SK-N-SH (cell line): ENCODE data around the gene SGPL1. TPM values are rescaled to one million over a fixed set of nuclear protein-coding genes. Genes with fewer than 3 reads are reported as not detected.

Source experiments
- CTCF ChIA-PET: fragments of 300-600, 350-600 bp; formaldehyde crosslinking; extraction: SDS; loops from one replicate; lab custom pipeline; 2021; lab: Yijun Ruan, JAX
- POLR2A ChIA-PET: fragments of 350-600 bp; sonication (Branson Sonifier 250); formaldehyde crosslinking; extraction: SDS; loops from one replicate; lab custom pipeline; 2020; ENCODE audit warnings: antibody characterized with exemption, inconsistent platforms; lab: Yijun Ruan, JAX
- DNase-seq: peaks from one replicate; pipeline ENCODE4 v3.0.0; 2012
- H2AFZ ChIP-seq: fragments of 200-600 bp; sonication (generic); 2 replicates; pipeline ENCODE4 v1.8.1; 2016; ENCODE audit warnings: antibody characterized with exemption, mild to moderate bottlenecking, low read depth
- H3F3A ChIP-seq: fragments of 200-600 bp; sonication (generic); replicated peaks from 2 replicates; pipeline ENCODE3; 2016; ENCODE audit warnings: antibody characterized with exemption, mild to moderate bottlenecking; ENCODE audit not compliant: insufficient read depth
- H3K27ac ChIP-seq, 2 experiments: fragments of 200-500 bp in 1 of 2; fragments of 200-600 bp in 1 of 2; sonication (Bioruptor generic) in 1 of 2; sonication (generic), shearing (Covaris generic) in 1 of 2; 2 replicates each; pipeline versions ENCODE4 v1.5.1 to v1.6.1; 2014 to 2016; ENCODE audit warnings: low read depth in 2 of 2, inconsistent platforms in 1 of 2, low read length in 1 of 2, mild to moderate bottlenecking in 1 of 2, mixed read lengths in 1 of 2
- H3K27me3 ChIP-seq: fragments of 200-600 bp; sonication (generic), shearing (Covaris generic); 2 replicates; pipeline ENCODE4 v1.6.1; 2016; ENCODE audit warnings: mixed run types; ENCODE audit not compliant: insufficient read depth
- H3K36me3 ChIP-seq, 2 experiments: fragments of 200-500 bp in 1 of 2; fragments of 200-600 bp in 1 of 2; sonication (Bioruptor generic) in 1 of 2; sonication (generic) in 1 of 2; replicated peaks in 1 of 2; 2 replicates each; pipeline versions ENCODE3 to v1.5.1; 2014 to 2016; ENCODE audit warnings: low read length in 1 of 2, mild to moderate bottlenecking in 1 of 2; ENCODE audit not compliant: insufficient read depth in 2 of 2, control insufficient read depth in 1 of 2
- H3K4me1 ChIP-seq, 2 experiments: fragments of 200-500 bp in 1 of 2; fragments of 200-600 bp in 1 of 2; sonication (Bioruptor generic) in 1 of 2; sonication (generic), shearing (Covaris generic) in 1 of 2; 2 replicates each; pipeline versions ENCODE4 v1.5.1 to v1.6.1; 2014 to 2016; ENCODE audit warnings: low read depth in 1 of 2, low read length in 1 of 2, mixed run types in 1 of 2; ENCODE audit not compliant: insufficient read depth in 2 of 2, control insufficient read depth in 1 of 2
- H3K4me2 ChIP-seq: fragments of 200-600 bp; sonication (generic), shearing (Covaris generic); 2 replicates; pipeline ENCODE4 v1.6.1; 2017; ENCODE audit warnings: mixed run types
- H3K4me3 ChIP-seq, 2 experiments: fragments of 200-500 bp in 1 of 2; fragments of 200-600 bp in 1 of 2; sonication (Bioruptor generic) in 1 of 2; sonication (generic), shearing (Covaris generic) in 1 of 2; 2 replicates each; pipeline versions ENCODE4 v1.5.1 to v1.8.1; 2014 to 2016; ENCODE audit warnings: low read depth in 2 of 2, inconsistent platforms in 1 of 2, low read length in 1 of 2, mild to moderate bottlenecking in 1 of 2, mixed read lengths in 1 of 2, moderate library complexity in 1 of 2
- H3K79me2 ChIP-seq: fragments of 200-600 bp; sonication (generic); 2 replicates; pipeline ENCODE4 v1.8.1; 2017; ENCODE audit warnings: mild to moderate bottlenecking; ENCODE audit not compliant: insufficient read depth
- H3K9ac ChIP-seq: fragments of 200-600 bp; sonication (generic); 2 replicates; pipeline ENCODE4 v1.6.1; 2017; ENCODE audit warnings: mixed run types
- H3K9me2 ChIP-seq: fragments of 200-600 bp; sonication (generic); 2 replicates; pipeline ENCODE4 v1.6.1; 2017; ENCODE audit warnings: mixed run types
- H3K9me3 ChIP-seq: fragments of 200-600 bp; sonication (generic); 2 replicates; pipeline ENCODE4 v1.6.1; 2017; ENCODE audit warnings: mixed run types, mild to moderate bottlenecking, moderate library complexity
- H4K20me1 ChIP-seq: fragments of 200-600 bp; sonication (generic); 2 replicates; pipeline ENCODE4 v1.6.1; 2017; ENCODE audit warnings: mild to moderate bottlenecking, mixed run types; ENCODE audit not compliant: insufficient read depth
- EP300 ChIP-seq, 2 experiments: IDR thresholded peaks; 2 replicates each; pipeline versions ENCODE4 v1.4.0 to v1.6.1; 2012; ENCODE audit warnings: borderline replicate concordance in 1 of 2, low read depth in 1 of 2, low read length in 1 of 2
- EZH2phosphoT487 ChIP-seq: fragments of 200-600 bp; sonication (generic); IDR thresholded peaks from 2 replicates; pipeline ENCODE4 v1.6.1; 2017; ENCODE audit warnings: low read depth, mixed run types, mild to moderate bottlenecking, antibody characterized with exemption, moderate library complexity, borderline replicate concordance
- FOSL2 ChIP-seq: IDR thresholded peaks from 2 replicates; pipeline ENCODE4 v1.4.0; 2012; ENCODE audit warnings: low read depth, mild to moderate bottlenecking, moderate library complexity, borderline replicate concordance
- FOXJ3 ChIP-seq: sonication (generic); formaldehyde crosslinking; IDR thresholded peaks from 2 replicates; pipeline ENCODE4 v1.5.1; 2020; ENCODE audit warnings: mild to moderate bottlenecking, missing genetic modification reagents
- GABPA ChIP-seq: IDR thresholded peaks from 2 replicates; pipeline ENCODE4 v1.4.0; 2012; ENCODE audit warnings: low read depth, mild to moderate bottlenecking
- JUND ChIP-seq: IDR thresholded peaks from 2 replicates; pipeline ENCODE4 v1.4.0; 2012
- MEF2A ChIP-seq: IDR thresholded peaks from 2 replicates; pipeline ENCODE4 v1.4.0; 2012; ENCODE audit warnings: low read depth, borderline replicate concordance
- MXI1 ChIP-seq: IDR thresholded peaks from 2 replicates; pipeline ENCODE4 v1.6.1; 2012; ENCODE audit warnings: mild to moderate bottlenecking, low read depth, low read length, improper control_type of control experiment
- NFIC ChIP-seq: IDR thresholded peaks from 2 replicates; pipeline ENCODE4 v1.4.0; 2012; ENCODE audit warnings: borderline replicate concordance
- POLR2AphosphoS5 ChIP-seq: IDR thresholded peaks from 2 replicates; pipeline ENCODE4 v1.6.1; 2012; ENCODE audit warnings: low read depth, low read length
- RFX5 ChIP-seq: IDR thresholded peaks from 2 replicates; pipeline ENCODE4 v1.6.1; 2012; ENCODE audit warnings: mild to moderate bottlenecking, improper control_type of control experiment, low read length
- TAF1 ChIP-seq: IDR thresholded peaks from 2 replicates; pipeline ENCODE4 v1.6.1; 2012; ENCODE audit warnings: low read depth, mild to moderate bottlenecking, low read length, moderate library complexity, borderline replicate concordance
- WGBS: methylation state at CpG from one replicate; pipeline ENCODE4 v1.1.6; 2017; ENCODE audit warnings: low lambda C conversion rate; 5-methylcytosine and 5-hydroxymethylcytosine counted together
- polyA plus RNA-seq, 3 experiments: library from polyadenylated mRNA; depleted of rRNA; stranded (reverse); fragments of >200 nt; gene quantifications; 2 replicates each; pipeline ENCODE4 v1.2.3, GENCODE V29; 2012
- TF ChIP-seq, protein P1 (sequence below): fragments of 150-350 bp; IDR thresholded peaks from 2 replicates; pipeline ENCODE4 v1.6.1; 2017; ENCODE audit warnings: antibody characterized with exemption, low read length, low read depth, borderline replicate concordance
- TF ChIP-seq, protein P2 (sequence below): IDR thresholded peaks from 2 replicates; pipeline ENCODE4 v1.4.0; 2012; ENCODE audit warnings: low read depth
- TF ChIP-seq, protein P3 (sequence below): fragments of 150-350 bp; IDR thresholded peaks from 2 replicates; pipeline ENCODE4 v1.6.1; 2016; ENCODE audit warnings: mild to moderate bottlenecking, low read depth, low read length
- TF ChIP-seq, protein P4 (sequence below): IDR thresholded peaks from 2 replicates; pipeline ENCODE4 v1.4.0; 2012; ENCODE audit warnings: low read depth, borderline replicate concordance
- TF ChIP-seq, protein P5 (sequence below): IDR thresholded peaks from 2 replicates; pipeline ENCODE4; 2012

Gene SGPL1
- polyA plus RNA-seq, 1 of the 3 experiments (the other 2 are of a cell fraction) = 11.8 TPM

DNA sequence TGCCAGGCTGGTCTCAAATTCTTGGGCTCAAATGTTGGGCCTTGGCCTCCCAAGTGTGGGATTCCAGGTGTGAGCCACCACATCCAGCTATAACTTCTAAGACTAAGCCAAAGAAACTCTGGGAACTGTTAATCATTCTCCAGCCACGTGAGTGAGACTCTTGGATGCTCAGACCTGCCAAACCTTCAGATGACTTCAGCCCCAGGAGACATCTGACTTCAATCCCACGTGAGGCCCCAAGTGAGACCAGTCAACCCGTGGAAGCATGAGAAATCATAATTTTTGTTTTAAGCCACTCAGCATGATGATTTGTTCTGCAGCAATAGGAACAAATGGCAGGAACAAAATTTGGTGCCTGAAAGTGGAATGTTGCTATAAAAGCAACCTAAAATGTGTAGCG lies 76.9 kb downstream of the SGPL1 start:
- TF ChIP-seq, protein P1, sequence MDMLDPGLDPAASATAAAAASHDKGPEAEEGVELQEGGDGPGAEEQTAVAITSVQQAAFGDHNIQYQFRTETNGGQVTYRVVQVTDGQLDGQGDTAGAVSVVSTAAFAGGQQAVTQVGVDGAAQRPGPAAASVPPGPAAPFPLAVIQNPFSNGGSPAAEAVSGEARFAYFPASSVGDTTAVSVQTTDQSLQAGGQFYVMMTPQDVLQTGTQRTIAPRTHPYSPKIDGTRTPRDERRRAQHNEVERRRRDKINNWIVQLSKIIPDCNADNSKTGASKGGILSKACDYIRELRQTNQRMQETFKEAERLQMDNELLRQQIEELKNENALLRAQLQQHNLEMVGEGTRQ = no peak
- TF ChIP-seq, protein P2, sequence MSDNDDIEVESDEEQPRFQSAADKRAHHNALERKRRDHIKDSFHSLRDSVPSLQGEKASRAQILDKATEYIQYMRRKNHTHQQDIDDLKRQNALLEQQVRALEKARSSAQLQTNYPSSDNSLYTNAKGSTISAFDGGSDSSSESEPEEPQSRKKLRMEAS = no peak
- no peak for TF ChIP-seq RFX5
- no peak for TF ChIP-seq NFIC
- TF ChIP-seq, protein P3, sequence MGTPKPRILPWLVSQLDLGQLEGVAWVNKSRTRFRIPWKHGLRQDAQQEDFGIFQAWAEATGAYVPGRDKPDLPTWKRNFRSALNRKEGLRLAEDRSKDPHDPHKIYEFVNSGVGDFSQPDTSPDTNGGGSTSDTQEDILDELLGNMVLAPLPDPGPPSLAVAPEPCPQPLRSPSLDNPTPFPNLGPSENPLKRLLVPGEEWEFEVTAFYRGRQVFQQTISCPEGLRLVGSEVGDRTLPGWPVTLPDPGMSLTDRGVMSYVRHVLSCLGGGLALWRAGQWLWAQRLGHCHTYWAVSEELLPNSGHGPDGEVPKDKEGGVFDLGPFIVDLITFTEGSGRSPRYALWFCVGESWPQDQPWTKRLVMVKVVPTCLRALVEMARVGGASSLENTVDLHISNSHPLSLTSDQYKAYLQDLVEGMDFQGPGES = no peak
- TF ChIP-seq GABPA = no peak
- no peak for TF ChIP-seq FOSL2
- no peak for TF ChIP-seq JUND
- TF ChIP-seq, protein P4, sequence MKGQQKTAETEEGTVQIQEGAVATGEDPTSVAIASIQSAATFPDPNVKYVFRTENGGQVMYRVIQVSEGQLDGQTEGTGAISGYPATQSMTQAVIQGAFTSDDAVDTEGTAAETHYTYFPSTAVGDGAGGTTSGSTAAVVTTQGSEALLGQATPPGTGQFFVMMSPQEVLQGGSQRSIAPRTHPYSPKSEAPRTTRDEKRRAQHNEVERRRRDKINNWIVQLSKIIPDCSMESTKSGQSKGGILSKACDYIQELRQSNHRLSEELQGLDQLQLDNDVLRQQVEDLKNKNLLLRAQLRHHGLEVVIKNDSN = no peak
- TF ChIP-seq FOXJ3 = no peak
- no peak for TF ChIP-seq EZH2phosphoT487
- TF ChIP-seq MXI1 = no peak
- TF ChIP-seq TAF1 = no peak
- no peak for TF ChIP-seq EP300 (IDR thresholded peaks at IDR 0.05; ENCODE audit: borderline replicate concordance in 1 of 2, low read depth in 1 of 2, low read length in 1 of 2)
- no peak for TF ChIP-seq POLR2AphosphoS5
- TF ChIP-seq, protein P5, sequence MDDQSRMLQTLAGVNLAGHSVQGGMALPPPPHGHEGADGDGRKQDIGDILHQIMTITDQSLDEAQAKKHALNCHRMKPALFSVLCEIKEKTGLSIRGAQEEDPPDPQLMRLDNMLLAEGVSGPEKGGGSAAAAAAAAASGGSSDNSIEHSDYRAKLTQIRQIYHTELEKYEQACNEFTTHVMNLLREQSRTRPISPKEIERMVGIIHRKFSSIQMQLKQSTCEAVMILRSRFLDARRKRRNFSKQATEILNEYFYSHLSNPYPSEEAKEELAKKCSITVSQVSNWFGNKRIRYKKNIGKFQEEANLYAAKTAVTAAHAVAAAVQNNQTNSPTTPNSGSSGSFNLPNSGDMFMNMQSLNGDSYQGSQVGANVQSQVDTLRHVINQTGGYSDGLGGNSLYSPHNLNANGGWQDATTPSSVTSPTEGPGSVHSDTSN = no peak
- TF ChIP-seq MEF2A = no peak
- CTCF ChIA-PET = interaction anchor here (1.2 kb wide), 1 partner anchor 10 kb away, joined by 4 read pairs; no protein-coding TSS in a partner anchor
- Histone ChIP-seq H3K4me3 (no peak overlapping the region), H3K36me3 (no peaks in the 10 kb centered on the region), H3K9ac (no peak overlapping the region), H3K4me2 (no peak overlapping the region), H4K20me1 (no peaks in the 10 kb centered on the region), H2AFZ (no peak overlapping the region), H3F3A (no peaks in the 10 kb centered on the region), H3K9me2 (no peaks in the 10 kb centered on the region), H3K27ac (no peak overlapping the region), H3K9me3 (no peaks in the 10 kb centered on the region), H3K79me2 (no peaks in the 10 kb centered on the region), H3K4me1 (peaks cover 6 to 26% of the 10 kb centered on the region in 2 experiments; a peak in 2 of 4 replicates), H3K27me3 (no peaks in the 10 kb centered on the region)
- DNase-seq = no peak
- 77% methylated on average over 4 of the region's 4 CpGs for WGBS
- POLR2A ChIA-PET = no interaction called here
